Measurements from ENCODE around the gene DNM2.

DNM2 gene

DNA sequence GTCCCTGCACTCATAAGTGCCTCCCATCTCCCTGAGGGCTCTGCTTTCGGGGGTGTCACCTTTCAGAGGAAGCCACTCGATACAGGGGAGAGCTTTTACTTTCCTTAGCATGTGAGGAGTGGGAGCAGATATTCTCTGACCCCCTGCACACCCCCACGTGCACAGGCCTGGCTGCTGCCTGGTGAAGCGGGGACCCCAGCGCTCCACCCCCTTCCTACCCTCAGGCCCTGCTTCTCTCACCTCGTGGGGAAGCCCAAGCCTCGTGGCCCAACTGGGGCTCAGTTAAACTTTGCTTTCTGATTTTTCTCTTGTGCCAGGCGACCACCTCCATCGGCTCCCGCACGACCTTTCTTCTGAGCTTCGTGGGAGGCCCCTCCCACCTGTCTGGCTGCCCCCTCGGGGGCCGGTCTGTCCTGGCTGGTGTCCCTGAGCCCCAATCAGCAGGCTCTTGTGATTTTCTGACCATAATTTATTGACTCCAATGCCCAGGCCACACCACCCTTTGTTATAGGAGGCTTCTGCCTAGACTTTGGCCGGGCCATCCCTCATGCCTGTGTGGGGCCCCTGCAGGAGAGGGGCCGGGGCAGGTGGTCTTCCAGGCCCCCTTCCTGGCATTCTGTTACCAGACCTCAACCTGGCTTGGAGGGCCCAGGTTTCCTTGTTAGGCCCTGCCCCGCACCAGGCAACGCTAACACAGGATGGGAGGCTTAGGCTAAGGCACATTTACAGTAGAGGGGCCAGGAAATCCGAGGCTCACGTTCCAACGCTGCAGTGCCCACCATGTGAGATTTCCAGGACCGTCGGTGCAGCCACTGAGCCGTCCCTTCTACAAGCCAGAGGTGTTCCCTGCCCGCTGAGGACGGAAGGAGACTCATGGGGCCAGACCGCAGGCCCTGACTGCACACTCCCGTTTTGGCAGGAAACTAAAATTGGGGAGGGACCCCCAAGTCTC, 114.4 kb downstream of the DNM2 start:
- Histone ChIP-seq H3K9me2 (replicated peaks; ENCODE audit: control insufficient read depth, low read length) (no peaks in the 10 kb centered on the region), H3K4me1 (ENCODE audit: control insufficient read depth, low read length) (peaks cover 16% of the 10 kb centered on the region), H3K36me3 (ENCODE audit: control insufficient read depth, low read length) (peaks cover 36% of the 10 kb centered on the region), H3K4me3 (ENCODE audit: low read length) (no peak overlapping the region), H3K27ac (ENCODE audit: low read depth, low read length) (no peak overlapping the region), H3K79me2 (ENCODE audit: control insufficient read depth, low read length) (no peaks in the 10 kb centered on the region), H3K27me3 (ENCODE audit: control insufficient read depth, low read length) (no peaks in the 10 kb centered on the region), H3K9me3 (ENCODE audit: control insufficient read depth, insufficient read depth, low read length) (peaks cover 7% of the 10 kb centered on the region), H3K4me2 (ENCODE audit: low read length) (no peak overlapping the region), H4K20me1 (ENCODE audit: control insufficient read depth, insufficient read depth, low read depth, low read length) (peaks cover 5% of the 10 kb centered on the region; the same call in 1 of the 2 replicates), H3F3A (ENCODE audit: control insufficient read depth, insufficient read depth) (peaks cover 4% of the 10 kb centered on the region)
- TF ChIP-seq EZH2phosphoT487 (IDR thresholded peaks at IDR 0.05; ENCODE audit: borderline replicate concordance, low read length) = no peak
- TF ChIP-seq, protein P1, sequence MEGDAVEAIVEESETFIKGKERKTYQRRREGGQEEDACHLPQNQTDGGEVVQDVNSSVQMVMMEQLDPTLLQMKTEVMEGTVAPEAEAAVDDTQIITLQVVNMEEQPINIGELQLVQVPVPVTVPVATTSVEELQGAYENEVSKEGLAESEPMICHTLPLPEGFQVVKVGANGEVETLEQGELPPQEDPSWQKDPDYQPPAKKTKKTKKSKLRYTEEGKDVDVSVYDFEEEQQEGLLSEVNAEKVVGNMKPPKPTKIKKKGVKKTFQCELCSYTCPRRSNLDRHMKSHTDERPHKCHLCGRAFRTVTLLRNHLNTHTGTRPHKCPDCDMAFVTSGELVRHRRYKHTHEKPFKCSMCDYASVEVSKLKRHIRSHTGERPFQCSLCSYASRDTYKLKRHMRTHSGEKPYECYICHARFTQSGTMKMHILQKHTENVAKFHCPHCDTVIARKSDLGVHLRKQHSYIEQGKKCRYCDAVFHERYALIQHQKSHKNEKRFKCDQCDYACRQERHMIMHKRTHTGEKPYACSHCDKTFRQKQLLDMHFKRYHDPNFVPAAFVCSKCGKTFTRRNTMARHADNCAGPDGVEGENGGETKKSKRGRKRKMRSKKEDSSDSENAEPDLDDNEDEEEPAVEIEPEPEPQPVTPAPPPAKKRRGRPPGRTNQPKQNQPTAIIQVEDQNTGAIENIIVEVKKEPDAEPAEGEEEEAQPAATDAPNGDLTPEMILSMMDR (IDR thresholded peaks at IDR 0.05; ENCODE audit: low read depth, low read length, poor library complexity, severe bottlenecking) = no peak

DNA sequence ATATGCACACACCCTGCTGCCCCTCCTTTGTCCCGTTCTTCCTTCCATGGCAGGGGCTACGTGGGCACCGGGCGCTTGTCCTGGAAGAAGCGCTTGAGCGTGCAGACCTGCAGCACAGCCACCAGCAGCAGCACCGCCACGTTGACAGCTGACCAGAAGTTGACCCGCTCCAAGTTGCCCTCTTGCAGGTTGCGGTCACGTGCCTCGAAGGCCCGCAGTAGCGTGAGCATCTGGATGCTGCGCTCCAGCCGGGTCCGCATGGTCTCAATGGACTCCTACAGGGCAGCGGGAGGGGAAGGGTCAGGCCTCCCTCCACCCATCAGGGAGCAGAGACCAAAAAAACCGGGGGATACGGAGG, 115.0 kb downstream of the DNM2 start:
- peaks cover 4% of the 10 kb centered on the region for H3F3A ChIP-seq (ENCODE audit: control insufficient read depth, insufficient read depth)
- peaks cover 36% of the 10 kb centered on the region for H3K36me3 ChIP-seq (ENCODE audit: control insufficient read depth, low read length)
- no peaks in the 10 kb centered on the region for H3K27me3 ChIP-seq (ENCODE audit: control insufficient read depth, low read length)
- H3K9me2 ChIP-seq (replicated peaks; ENCODE audit: control insufficient read depth, low read length) = no peaks in the 10 kb centered on the region
- TF ChIP-seq, protein P1 (IDR thresholded peaks at IDR 0.05; ENCODE audit: low read depth, low read length, poor library complexity, severe bottlenecking) = no peak
- TF ChIP-seq EZH2phosphoT487 (IDR thresholded peaks at IDR 0.05; ENCODE audit: borderline replicate concordance, low read length) = no peak
- peaks cover 7% of the 10 kb centered on the region for H3K9me3 ChIP-seq (ENCODE audit: control insufficient read depth, insufficient read depth, low read length)
- H4K20me1 ChIP-seq (ENCODE audit: control insufficient read depth, insufficient read depth, low read depth, low read length) = peaks cover 5% of the 10 kb centered on the region; the same call in 1 of the 2 replicates
- no peaks in the 10 kb centered on the region for H3K79me2 ChIP-seq (ENCODE audit: control insufficient read depth, low read length)
- H3K27ac ChIP-seq (ENCODE audit: low read depth, low read length) = no peak overlapping the region
- H3K4me2 ChIP-seq (ENCODE audit: low read length) = no peak overlapping the region
- H3K4me1 ChIP-seq (ENCODE audit: control insufficient read depth, low read length) = peaks cover 16% of the 10 kb centered on the region
- H3K4me3 ChIP-seq (ENCODE audit: low read length) = no peak overlapping the region

DNA sequence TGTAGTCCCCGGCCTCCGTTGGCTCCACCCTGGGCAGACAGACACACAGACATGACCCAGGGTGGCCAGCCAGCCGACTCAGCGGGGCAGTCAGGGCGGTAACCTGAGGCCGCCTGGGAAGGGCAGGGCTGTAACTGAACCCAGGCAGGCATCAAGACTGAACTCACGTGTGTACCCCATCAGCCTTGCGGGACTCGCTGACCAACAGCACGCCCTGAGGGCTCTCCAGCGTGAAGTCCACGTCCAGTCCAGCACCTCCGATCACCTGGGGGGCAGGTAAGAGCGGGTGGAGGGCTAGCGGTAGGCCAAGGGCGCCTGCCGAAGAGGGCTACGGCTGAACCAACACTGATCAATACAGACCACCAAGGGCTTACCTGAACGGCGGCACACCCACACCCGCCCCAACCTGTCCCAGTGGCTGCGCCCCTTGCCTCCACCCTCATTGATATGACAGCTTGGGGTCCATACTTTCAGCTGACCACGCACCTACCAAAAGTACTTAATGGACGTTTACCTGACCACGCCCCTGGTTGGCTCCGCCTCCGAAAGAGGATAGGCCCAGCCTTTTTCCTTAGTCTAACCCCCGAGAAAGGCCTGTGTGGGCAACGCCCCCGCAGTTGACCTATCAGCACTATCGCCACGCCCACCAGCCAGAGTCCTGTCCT, 117.3 kb downstream of the DNM2 start:
- no peaks in the 10 kb centered on the region for H3K27me3 ChIP-seq (ENCODE audit: control insufficient read depth, low read length)
- H3K4me2 ChIP-seq (ENCODE audit: low read length) = peak overlapping the region; percentile 46
- TF ChIP-seq, protein P1 (IDR thresholded peaks at IDR 0.05; ENCODE audit: low read depth, low read length, poor library complexity, severe bottlenecking) = no peak
- no peak for TF ChIP-seq EZH2phosphoT487 (IDR thresholded peaks at IDR 0.05; ENCODE audit: borderline replicate concordance, low read length)
- H3K9me2 ChIP-seq (replicated peaks; ENCODE audit: control insufficient read depth, low read length) = no peaks in the 10 kb centered on the region
- H3K4me1 ChIP-seq (ENCODE audit: control insufficient read depth, low read length) = peaks cover 30% of the 10 kb centered on the region
- no peak overlapping the region for H3K27ac ChIP-seq (ENCODE audit: low read depth, low read length)
- peaks cover 5% of the 10 kb centered on the region; the same call in 1 of the 2 replicates for H4K20me1 ChIP-seq (ENCODE audit: control insufficient read depth, insufficient read depth, low read depth, low read length)
- no peaks in the 10 kb centered on the region for H3K79me2 ChIP-seq (ENCODE audit: control insufficient read depth, low read length)
- peaks cover 7% of the 10 kb centered on the region for H3K9me3 ChIP-seq (ENCODE audit: control insufficient read depth, insufficient read depth, low read length)
- H3F3A ChIP-seq (ENCODE audit: control insufficient read depth, insufficient read depth) = peaks cover 8% of the 10 kb centered on the region
- peak overlapping the region; percentile 46 for H3K4me3 ChIP-seq (ENCODE audit: low read length)
- H3K36me3 ChIP-seq (ENCODE audit: control insufficient read depth, low read length) = peaks cover 29% of the 10 kb centered on the region
